ENCODE data around the gene ACTN1.

ACTN1 gene

DNA sequence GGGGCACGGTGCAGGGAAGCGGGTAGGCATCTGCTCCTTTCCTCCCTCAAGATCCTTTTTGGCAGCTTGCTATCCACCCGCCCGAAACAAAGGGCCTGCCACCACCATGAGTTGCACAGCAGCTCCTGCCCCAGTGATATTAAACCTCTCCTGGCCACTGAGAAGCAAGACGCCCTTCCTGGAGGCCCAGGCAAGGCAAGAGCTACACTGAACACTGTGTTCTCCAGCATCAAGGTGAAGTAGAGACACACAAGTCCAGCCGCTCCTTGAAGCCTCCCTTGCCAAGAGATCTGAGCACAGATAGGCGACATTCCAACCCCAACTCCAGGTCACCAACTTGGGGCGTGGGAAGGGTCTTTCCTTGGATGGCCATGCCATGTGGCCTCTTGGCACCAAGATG lies 70.9 kb downstream of the ACTN1 start:
- DNase-seq: no peak

DNA sequence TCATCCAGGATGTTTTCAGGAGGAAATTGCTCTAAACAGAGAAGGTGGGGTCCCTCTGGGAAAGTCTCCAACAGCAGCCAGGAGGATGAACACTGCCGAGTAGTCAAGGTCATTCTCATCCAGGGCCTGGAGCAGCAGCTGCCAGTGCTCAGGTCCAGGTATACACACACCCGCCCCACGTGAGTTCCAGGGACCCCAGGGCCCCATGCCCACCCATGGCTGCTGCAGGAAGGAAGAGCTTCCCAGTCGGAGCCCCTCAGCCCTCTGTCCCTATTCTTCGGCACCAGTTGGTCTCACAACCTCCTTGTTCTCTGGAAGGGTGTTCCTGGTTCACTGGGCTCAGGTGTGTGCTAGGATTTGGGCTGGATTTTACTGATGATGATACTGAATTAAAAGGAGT lies 72.7 kb downstream of the ACTN1 start:
- no peak for DNase-seq

GRCh38 chr14:68905107-68905895 lies 73.8 kb downstream of the ACTN1 start:
- DNase-seq: no peak

- DNase-seq: no peak
These were observed 76.7 kb downstream of the ACTN1 start for GRCh38 chr14:68902357-68902756.

- no peak for DNase-seq
These were observed 80.0 kb downstream of the ACTN1 start for GRCh38 chr14:68899033-68899603.

DNA sequence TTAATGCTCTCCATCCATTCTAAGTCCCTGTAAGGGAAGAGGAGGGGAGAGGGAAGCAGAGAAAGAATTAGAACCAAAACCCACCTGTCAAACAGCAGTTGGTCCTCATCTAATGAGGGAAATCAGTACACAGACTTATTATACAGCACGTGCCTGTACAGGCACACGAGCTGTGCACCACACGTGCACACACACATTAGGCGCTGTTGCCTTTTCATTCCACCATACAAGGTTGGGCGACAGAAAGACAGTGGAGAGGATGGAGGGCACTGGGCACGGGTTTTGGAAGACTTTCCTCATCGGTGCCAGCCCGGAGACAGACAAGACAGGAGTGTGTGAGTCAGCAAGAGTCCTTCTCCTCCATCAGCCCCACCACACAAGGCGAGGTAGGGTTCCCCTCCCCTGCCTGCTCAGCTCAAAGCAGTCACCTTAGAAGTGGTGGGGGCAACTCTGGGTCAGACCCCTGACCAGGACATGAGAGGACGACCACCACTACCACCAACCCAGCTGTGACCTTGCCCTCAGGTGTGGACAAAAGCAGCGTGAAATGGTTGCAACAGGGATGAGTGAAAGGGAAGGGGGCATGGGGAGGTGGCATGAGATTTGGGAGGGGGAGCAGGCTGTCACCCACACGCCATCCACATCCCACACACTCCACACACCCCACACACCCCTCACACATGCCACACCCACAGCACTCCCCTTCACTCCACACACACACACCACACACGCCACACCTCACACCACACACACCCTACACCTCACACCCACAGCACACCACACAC lies 80.7 kb downstream of the ACTN1 start:
- no peak for DNase-seq

- DNase-seq: no peak
These were observed 81.4 kb downstream of the ACTN1 start for GRCh38 chr14:68897559-68898155.

DNA sequence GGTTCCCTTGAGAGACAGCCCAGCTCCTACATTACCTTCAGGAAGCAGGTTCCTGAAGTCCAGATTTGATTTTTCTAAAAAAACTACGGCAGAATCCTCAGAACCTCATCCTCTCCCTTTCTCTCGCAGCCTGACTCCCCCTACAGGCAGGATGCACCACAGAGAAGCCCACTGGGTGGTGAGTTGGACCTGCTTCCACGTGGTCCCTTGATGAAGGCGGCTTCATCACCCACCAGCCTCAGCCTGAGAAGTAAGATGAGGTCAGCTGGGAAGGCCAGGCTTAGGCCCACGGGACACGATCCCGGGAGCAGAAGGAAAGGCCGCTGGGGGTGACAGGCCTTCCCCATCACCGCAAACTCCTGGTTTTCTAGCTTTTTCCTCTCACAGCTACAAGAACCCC lies 83.0 kb downstream of the ACTN1 start:
- DNase-seq: no peak

DNA sequence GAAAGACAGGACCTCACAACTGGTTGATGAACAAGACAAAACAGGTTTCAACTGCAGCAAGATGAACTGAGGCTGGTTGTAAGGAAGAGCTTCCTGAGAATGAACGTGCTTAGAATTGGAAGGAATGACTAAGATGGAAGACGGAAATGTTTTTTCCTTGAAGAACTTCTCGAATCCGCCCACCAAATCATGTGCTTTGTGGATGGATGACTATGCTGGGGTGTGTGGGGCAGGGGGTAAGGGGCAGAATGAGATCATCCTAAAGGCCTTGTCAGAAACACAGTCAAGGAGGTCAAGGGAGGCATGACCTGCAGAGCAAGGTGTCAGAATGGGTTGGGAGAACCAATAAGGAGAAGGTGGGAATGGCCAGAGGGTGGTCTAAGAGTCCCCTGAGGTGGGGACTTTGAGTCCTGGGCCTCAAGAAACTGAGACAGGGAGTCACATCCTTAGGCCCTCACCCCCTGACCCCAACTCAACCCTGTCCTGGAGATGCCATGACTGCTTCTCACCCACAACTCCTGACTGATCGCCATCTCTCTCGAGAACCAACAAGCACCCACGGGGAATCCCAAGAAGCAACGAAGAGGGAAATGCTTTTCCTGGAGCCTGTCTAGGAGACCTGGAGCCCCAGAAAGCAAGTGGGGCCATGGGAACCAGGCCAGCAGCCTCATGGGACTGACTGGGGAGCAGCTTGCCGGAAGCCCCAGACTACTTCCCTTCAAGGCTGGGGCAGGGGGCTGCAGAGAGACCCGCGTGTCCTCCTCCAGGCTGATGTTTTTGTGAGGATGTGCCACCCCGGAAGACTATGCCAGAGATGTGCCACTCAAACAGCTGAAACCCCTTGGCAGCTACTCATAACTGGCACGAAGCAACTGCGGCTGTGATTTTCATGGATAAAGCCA lies 84.0 kb downstream of the ACTN1 start:
- DNase-seq: no peak

GRCh38 chr14:68894123-68894522 lies 85.0 kb downstream of the ACTN1 start:
- no peak for DNase-seq

DNA sequence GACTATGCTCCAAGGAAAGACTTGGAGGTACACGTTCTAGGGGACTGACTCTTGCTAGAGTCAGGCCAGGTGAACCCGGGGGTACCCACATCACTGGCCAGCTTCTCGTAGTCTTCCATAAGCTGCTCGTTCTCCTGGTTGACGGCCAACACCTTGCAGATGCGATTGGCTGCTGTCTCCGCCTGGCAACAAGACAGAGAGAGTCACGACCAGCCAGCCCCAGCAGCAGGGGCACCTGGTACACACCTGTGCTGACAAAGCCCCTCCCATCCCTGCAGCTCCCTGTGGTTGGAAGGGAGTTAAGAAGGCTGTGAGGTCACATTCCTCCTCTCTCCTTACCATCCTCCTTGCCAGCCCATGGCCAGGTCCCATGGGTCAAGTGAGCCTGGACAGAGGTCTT lies 85.5 kb downstream of the ACTN1 start:
- no peak for DNase-seq

- DNase-seq: no peak
These were observed 86.1 kb downstream of the ACTN1 start for GRCh38 chr14:68892961-68893360.

- DNase-seq: no peak
These were observed 87.0 kb downstream of the ACTN1 start for GRCh38 chr14:68891851-68892660.

GRCh38 chr14:68890173-68890931 lies 88.8 kb downstream of the ACTN1 start:
- DNase-seq: no peak

GRCh38 chr14:68888883-68889282 lies 90.2 kb downstream of the ACTN1 start:
- DNase-seq: no peak

DNA sequence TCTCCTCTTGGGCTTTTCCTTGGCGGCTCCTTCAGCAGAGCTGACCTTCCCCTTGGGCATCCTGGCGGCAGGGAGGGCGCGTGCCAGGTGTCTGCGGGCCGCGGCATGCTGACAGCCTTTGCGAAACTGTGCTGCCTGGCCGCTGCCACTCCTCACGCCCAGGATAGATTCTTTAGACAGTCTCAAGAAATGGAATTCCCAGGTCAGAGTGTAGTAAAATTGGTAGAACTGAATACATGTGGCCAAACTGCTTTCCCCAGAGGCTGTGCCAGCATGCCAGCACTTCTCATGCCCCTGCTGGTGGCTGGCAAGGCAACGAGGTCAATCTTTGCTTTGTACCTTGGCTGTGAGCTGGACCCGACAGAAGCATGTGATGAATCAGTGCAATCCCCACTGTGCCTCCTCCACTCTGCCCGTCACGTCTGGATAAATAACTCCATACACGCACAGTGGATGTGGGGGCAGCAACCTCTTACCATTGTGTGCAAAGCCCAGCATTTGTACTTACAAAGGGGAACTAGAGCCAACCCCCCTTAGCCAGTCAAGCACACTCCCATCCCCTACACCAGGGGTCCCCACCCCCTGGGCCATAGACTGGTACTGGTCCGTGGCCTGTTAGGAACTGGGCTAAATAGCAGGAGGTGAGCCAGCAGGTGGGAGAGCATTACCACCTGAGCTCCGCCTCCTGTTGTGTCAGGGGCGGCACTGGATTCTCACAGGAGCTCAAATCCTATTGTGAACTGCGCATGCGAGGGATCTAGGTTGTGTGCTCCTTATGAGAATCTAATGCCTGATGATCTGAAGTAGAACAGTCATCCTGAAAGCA lies 90.9 kb downstream of the ACTN1 start:
- DNase-seq: no peak

DNA sequence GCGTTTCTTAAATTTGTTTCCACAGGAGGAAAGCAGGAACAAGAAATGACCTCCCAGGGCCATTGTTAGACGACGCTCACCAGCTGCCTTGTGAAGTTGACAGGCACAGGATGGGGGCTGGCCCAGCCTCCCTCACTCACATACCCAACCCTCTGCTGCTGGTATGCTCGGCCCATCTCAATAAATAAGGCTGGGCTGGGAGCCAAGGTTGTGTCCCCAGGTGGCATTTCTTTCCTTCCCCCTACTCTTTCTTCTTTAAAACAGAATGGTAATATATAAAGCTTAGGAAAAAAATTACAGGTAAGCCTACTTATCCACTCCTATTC lies 93.0 kb downstream of the ACTN1 start:
- DNase-seq: no peak

- DNase-seq: no peak
These were observed 93.6 kb downstream of the ACTN1 start for GRCh38 chr14:68885226-68886108.
